Parathyroid adenoma (tissue), 2 donors: ENCODE data around the gene ASTN2.

Experiments
- H2AFZ ChIP-seq: fragments of 300-600 bp; sonication (generic); one replicate; pipeline ENCODE4 v1.7.0; 2017; ENCODE audit warnings: antibody characterized with exemption, mild to moderate bottlenecking
- H3K27ac ChIP-seq: fragments of 300-600 bp; sonication (generic); one replicate; pipeline ENCODE4 v1.7.0; 2017
- H3K27me3 ChIP-seq: fragments of 300-600 bp; sonication (generic); one replicate; pipeline ENCODE4 v1.7.0; 2017; ENCODE audit warnings: low read length; ENCODE audit not compliant: control insufficient read depth, insufficient read depth
- H3K36me3 ChIP-seq: fragments of 300-600 bp; sonication (generic); one replicate; pipeline ENCODE4 v1.7.0; 2017; ENCODE audit warnings: low read length; ENCODE audit not compliant: control insufficient read depth, insufficient read depth
- H3K4me1 ChIP-seq: fragments of 300-600 bp; sonication (generic); one replicate; pipeline ENCODE4 v1.7.0; 2017; ENCODE audit warnings: control low read depth
- H3K4me2 ChIP-seq: fragments of 300-600 bp; sonication (generic); one replicate; pipeline ENCODE4 v1.7.0; 2017; ENCODE audit warnings: low read length
- H3K4me3 ChIP-seq: fragments of 300-600 bp; sonication (generic); one replicate; pipeline ENCODE4 v1.7.0; 2017; ENCODE audit warnings: low read depth, low read length
- H3K79me2 ChIP-seq: fragments of 300-600 bp; sonication (generic); one replicate; pipeline ENCODE4 v1.7.0; 2017; ENCODE audit warnings: control low read depth
- H3K9ac ChIP-seq: fragments of 300-600 bp; sonication (generic); one replicate; pipeline ENCODE4 v1.7.0; 2017; ENCODE audit warnings: mild to moderate bottlenecking
- H3K9me3 ChIP-seq: fragments of 300-600 bp; sonication (generic); one replicate; pipeline ENCODE4 v1.7.0; 2017; ENCODE audit warnings: low read length; ENCODE audit not compliant: control insufficient read depth
- CTCF ChIP-seq: fragments of 300-600 bp; sonication (generic); IDR thresholded peaks from one replicate; pipeline ENCODE4 v1.7.0; 2017; ENCODE audit warnings: antibody characterized with exemption, mild to moderate bottlenecking
- donor health status: primary hyperparathyroidism.

Gene ASTN2

DNA sequence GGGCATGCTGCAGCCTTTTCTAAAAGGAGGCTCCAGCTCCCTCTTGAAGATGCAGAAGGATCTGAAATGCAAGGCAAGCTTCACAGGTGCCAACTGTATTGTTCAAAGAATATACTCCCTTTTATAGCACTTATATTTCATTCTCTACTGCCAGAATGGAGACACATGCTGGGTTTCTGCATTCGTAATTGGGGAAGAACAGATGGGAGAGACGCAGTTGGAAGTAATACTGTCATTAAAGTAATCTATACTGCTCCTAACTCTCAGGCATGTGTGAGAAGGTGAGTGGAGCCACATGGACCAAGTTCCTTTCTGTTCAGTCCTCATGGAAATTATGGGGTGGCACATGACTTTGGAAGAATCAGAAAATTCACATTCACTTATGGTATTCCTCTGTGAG lies 501.3 kb downstream of the ASTN2 start:
- H3K9ac ChIP-seq = no peak overlapping the region
- no peak overlapping the region for H3K4me3 ChIP-seq
- H3K4me2 ChIP-seq = no peak overlapping the region
- no peak overlapping the region for H3K27ac ChIP-seq
- no peaks in the 10 kb centered on the region for H3K27me3 ChIP-seq
- H2AFZ ChIP-seq = no peak overlapping the region
- no peaks in the 10 kb centered on the region for H3K36me3 ChIP-seq
- H3K9me3 ChIP-seq = no peaks in the 10 kb centered on the region
- no peaks in the 10 kb centered on the region for H3K4me1 ChIP-seq
- no peak for TF ChIP-seq CTCF
- no peaks in the 10 kb centered on the region for H3K79me2 ChIP-seq

- Histone ChIP-seq H2AFZ (no peak overlapping the region), H3K9me3 (no peaks in the 10 kb centered on the region), H3K4me1 (no peaks in the 10 kb centered on the region), H3K4me3 (no peak overlapping the region), H3K36me3 (no peaks in the 10 kb centered on the region), H3K4me2 (no peak overlapping the region), H3K9ac (no peak overlapping the region), H3K27me3 (no peaks in the 10 kb centered on the region), H3K79me2 (no peaks in the 10 kb centered on the region), H3K27ac (no peak overlapping the region)
- no peak for TF ChIP-seq CTCF
These were observed 504.7 kb downstream of the ASTN2 start for GRCh38 chr9:116910201-116910600.

- H2AFZ ChIP-seq = no peak overlapping the region
- no peaks in the 10 kb centered on the region for H3K27me3 ChIP-seq
- no peaks in the 10 kb centered on the region for H3K79me2 ChIP-seq
- no peaks in the 10 kb centered on the region for H3K4me1 ChIP-seq
- H3K4me3 ChIP-seq = no peak overlapping the region
- no peaks in the 10 kb centered on the region for H3K36me3 ChIP-seq
- no peak overlapping the region for H3K9ac ChIP-seq
- no peak overlapping the region for H3K27ac ChIP-seq
- no peak for TF ChIP-seq CTCF
- no peak overlapping the region for H3K4me2 ChIP-seq
- no peaks in the 10 kb centered on the region for H3K9me3 ChIP-seq
These were observed 506.9 kb downstream of the ASTN2 start for GRCh38 chr9:116907989-116908388.

GRCh38 chr9:116905171-116905588 lies 509.7 kb downstream of the ASTN2 start:
- no peaks in the 10 kb centered on the region for H3K27me3 ChIP-seq
- no peak for TF ChIP-seq CTCF
- no peak overlapping the region for H3K27ac ChIP-seq
- H2AFZ ChIP-seq = no peak overlapping the region
- H3K4me3 ChIP-seq = no peak overlapping the region
- H3K9me3 ChIP-seq = no peaks in the 10 kb centered on the region
- no peak overlapping the region for H3K4me2 ChIP-seq
- no peaks in the 10 kb centered on the region for H3K36me3 ChIP-seq
- H3K9ac ChIP-seq = no peak overlapping the region
- no peaks in the 10 kb centered on the region for H3K79me2 ChIP-seq
- no peaks in the 10 kb centered on the region for H3K4me1 ChIP-seq

- H3K36me3 ChIP-seq = no peaks in the 10 kb centered on the region
- H3K9ac ChIP-seq = no peak overlapping the region
- no peak for TF ChIP-seq CTCF
- no peak overlapping the region for H3K4me3 ChIP-seq
- H3K4me1 ChIP-seq = no peaks in the 10 kb centered on the region
- no peaks in the 10 kb centered on the region for H3K79me2 ChIP-seq
- no peaks in the 10 kb centered on the region for H3K9me3 ChIP-seq
- no peak overlapping the region for H3K4me2 ChIP-seq
- H3K27ac ChIP-seq = no peak overlapping the region
- H3K27me3 ChIP-seq = no peaks in the 10 kb centered on the region
- no peak overlapping the region for H2AFZ ChIP-seq
These were observed 510.7 kb downstream of the ASTN2 start for GRCh38 chr9:116904165-116904564.
